HG03521 (cell line): ENCODE measurements around the gene PLA2G4C.

Experiments
- ATAC-seq: cut with Tn5 transposase; IDR thresholded peaks from one replicate; pipeline ENCODE4 v1.9.1; 2021; ENCODE audit warnings: mild to moderate bottlenecking, moderate library complexity; ENCODE audit not compliant: unreplicated experiment

Gene PLA2G4C

DNA sequence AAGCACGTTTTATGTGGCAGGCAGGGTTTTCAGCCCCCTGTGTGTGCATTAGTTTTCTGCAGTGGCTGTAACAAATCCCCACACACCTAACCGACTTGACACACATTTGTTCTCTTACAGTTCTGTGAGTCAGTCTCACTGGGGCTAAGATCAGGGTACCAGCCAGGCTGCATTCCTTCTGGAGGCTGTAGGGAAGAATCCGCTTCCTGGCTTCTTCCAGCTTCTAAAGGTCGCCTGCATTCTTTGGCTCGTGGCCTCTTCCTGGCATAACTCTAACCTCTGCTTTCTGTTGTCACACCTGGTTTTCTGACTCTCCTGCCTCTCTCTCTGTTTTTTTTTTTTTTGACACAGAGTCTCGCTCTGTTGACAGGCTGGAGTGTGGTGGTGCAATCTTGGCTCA, 109.8 kb downstream of the PLA2G4C start:
- no peak for ATAC-seq

DNA sequence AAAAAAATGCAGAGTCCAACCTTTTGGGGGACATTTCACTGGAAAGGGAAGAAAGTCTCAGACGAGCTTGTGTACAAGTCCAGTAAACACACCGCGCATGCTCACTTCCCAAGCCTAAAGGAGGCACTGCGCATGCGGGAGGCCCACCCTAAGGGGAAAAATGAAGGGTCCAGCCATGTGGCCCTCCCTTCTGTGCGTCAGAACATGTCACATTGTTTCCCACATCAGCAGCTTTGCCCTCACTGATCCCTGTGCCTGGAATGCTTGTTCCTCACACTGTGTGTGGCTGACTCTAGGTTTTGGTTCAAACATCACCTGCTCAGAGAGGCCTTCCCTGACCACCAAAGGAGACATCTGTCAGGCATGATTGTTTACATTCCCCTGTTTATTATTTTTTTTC, 111.8 kb downstream of the PLA2G4C start:
- ATAC-seq: no peak
